HG02840 (cell line): ENCODE data around the gene SLC16A3.

ENCODE experiments used
- ATAC-seq: cut with Tn5 transposase; IDR thresholded peaks from one replicate; pipeline ENCODE4 v1.9.1; 2021; ENCODE audit warnings: mild to moderate bottlenecking, moderate library complexity, moderate number of reproducible peaks; ENCODE audit not compliant: unreplicated experiment, low FRiP score

SLC16A3 gene

DNA sequence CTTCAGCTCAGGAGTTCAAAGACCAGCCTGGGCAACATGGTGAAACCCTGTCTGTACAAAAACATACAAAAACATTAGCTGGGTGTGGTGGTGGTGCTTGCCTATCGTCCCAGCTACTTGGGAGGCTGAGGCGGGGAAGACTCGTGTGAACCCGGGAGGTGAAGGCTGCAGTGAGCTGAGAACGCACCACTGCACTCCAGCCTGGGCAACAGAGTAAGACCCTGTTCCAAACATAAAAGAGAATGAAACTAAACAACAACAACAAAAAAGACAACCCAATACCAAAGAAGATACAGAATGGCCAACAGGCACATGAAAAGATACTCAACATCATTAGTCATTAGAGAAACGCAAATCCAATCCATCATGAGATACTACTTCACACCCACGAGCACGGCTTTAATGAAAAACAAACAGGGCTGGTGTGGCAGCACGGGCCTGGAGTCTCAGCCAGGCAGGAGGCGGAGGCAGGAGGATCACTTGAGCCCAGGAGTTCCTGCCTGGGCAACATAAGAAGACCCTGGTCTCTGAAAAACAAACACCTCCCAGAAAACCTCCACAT is 7.4 kb upstream of the SLC16A3 start:
- no peak for ATAC-seq

DNA sequence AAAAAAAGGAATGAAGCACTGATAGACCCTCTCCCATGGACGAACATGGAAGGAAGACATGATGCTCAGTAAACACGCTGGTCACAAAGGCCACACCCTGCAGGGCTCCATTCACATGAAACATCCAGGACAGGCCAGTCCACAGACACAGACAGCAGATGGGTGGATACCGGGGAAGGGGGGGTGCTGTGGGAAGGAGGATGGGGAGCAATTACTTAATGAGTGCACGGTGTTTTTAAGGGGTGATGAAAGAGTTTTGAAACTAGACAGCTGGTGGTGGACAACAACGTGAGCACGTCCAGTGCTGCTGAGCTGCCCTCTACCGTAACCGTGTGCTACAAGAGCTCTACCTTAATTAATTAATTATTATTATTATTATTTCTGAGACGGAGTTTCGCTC is 6.0 kb upstream of the SLC16A3 start:
- ATAC-seq = no peak

DNA sequence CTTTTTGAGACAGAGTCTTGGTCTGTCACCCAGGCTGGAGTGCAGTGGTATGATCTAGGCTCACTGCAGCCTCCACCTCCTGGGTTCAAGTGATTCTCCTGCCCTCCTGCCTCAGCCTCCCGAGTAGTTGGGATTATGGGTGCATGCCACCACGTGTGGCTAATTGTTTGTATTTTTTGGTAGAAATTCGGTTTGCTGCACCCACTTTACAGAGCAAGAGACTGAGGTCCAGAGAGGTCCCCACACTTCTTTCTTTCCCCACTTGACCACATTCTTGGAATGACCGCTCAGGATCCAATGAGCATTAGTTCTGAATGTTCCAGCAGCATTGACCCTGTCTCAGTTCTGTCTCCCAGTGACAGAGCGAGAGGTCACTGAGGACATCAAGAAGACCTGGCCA is 5.3 kb upstream of the SLC16A3 start:
- ATAC-seq = no peak

DNA sequence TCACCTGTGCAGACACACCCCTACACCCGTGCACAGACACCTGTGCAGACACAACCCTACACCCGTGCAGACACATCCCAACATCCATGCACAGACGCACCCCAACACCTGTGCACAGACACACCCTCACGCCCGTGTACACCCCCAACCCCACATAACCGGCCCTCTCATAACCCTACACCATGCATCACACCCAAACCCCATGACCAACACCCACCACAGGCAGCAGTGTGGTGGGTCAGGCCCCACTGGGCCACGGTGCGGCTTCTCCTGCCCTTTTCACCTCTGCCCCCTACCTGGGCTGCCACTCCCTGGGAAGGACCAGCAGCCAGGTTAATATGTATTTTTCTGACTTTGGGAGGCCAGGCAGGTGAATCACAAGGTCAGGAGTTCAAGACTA is 4.2 kb upstream of the SLC16A3 start:
- ATAC-seq = no peak

DNA sequence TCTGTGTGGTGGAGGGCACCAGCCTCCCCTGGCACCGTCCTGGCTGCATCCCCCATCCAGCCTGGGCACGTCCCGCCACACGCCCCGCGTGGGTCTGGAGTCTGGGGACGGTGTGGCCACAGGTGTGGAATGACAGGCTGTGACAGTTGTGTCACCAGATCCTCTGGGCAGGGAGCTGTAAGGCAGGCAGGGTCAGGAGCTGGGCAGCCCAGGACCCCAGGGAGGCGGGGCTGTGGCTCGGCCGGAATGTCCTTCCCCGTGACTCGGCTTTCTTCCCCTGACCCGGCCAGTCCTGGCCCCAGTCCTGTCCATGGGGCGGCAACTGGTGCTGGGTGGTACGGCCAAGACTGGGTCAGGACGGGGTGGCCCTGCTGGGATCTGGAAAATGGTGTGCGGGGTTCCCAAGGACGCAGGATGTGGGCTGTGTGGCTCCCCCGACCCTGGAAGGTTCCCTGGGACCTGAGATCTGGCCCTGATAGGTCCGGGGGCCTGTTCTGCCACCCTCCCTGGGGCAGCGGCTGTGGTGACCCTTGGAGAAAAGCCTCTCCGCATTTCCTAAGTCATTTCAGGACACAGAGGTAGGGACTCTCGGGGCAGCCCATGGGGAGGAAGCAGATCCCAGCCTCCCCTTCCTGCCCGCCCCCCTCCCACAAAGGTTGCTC is 3.3 kb upstream of the SLC16A3 start:
- no peak for ATAC-seq

GRCh38 chr17:82226146-82226808 is 2.6 kb upstream of the SLC16A3 start:
- no peak for ATAC-seq

- ATAC-seq = no peak
Measured at GRCh38 chr17:82226809-82227628, 1.8 kb upstream of the SLC16A3 start.

DNA sequence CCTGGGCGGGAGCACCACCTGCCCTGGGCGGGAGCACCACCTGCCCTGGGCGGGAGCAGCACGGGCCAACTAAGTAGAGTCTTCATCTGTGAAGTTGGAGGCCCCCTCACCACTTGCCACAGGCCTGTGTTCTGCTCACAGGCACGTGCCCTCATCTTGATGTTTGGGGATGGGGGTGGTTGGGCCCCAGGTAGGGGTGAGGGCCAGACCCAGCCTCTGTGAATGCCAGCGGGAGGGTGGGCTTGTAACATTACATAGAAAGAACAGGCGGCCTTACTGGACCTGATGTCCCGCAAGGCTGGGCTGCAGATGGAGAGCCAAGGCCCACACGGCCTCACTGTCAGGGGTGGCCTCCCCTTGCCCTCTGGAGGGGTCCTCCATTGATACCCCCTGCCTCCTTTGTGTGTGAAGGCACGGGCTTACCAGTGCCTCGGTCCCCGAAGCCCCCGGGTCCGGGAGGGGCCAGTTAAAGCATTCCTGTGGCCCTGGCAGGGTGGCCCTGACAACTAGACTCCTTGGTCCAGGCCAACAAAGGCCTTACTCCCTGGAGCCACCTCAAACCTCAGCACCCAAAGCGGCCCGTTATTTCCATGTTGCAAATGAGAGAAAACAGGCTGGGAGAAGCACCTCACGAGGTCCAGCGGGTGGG is 1.1 kb upstream of the SLC16A3 start:
- ATAC-seq = no peak

- no peak for ATAC-seq
Measured at GRCh38 chr17:82228278-82228841, 482 bp upstream of the SLC16A3 start.

DNA sequence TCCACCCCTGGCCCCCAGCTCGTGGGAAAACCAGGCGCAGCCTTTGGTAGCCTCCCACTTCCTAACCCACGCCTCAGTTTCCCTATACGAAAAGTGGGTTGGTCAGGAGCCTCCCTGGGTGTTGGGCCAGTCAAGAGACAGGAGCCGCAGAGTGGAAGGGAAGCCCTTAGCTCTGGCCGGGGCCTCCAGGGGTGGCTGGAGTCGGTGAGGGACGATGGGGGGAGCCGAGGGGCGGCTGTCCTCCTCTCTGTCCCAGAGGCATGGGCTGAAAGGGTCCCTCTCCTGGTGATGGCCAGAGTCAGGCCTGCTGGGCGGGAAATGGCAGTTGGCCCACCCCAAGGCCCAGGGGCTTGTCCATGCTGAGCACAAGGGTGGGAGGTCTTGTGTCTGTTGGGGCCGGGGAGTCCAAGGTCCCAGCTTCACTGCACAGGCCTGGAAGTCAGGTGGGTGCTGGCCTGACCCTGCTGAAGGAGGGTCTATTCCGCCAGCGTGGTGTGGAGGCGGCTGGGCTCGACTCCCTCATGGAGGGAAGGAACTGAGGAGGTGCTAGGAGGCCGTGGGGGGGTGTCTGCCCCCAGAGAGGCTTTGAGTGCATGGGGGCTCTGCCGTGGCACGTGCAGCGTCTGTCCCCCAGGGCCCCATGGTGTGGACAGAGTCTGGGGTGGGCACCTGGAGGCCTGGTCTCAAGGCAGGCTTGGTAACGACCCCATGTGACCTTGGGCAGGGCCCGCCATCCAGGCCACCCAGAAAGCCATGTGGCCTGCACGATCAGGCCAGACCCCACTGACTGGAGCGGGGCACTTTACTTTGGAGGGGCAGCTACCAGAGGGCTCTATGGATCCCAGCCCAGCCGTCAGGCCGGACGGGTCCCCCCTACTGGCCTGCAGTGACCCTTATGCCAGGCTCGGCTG is 1.1 kb downstream of the SLC16A3 start:
- no peak for ATAC-seq

DNA sequence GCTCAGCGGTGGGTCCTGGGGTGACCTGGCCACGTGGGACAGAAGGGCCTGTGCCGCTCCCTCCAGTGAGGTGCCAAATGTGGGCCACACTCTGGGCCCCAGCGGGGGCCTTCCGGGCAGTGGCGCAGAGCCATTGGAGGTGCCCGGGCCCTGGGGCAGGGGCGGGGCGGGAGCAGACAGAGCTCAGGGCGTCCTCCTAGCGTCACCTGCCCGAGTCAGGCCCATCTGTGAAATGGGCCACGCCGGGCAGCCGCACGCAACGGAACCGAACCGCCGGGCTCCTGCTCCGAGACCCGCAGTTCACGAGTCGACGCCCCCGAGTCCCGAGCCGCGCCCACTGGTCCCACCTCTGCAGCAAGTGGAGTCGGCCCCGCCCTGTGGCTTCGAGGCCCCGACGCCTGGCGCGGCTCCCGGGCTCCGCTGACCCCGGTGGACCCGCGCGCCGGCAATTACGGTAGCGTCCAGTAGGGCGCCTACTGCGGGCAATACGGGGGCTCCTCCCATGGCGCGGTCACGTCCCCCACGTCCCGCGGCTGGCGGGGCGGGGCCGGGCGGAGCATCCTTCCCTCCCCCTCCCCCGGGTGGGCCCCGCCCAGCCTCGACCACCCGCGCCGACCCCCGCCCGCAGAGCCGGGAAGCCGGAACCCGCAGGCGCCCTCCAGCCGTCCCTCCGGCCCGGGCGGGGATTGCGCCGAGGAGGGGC is 1.9 kb downstream of the SLC16A3 start:
- peak; percentile 29 for ATAC-seq

GRCh38 chr17:82231312-82231561 is 2.4 kb downstream of the SLC16A3 start:
- no peak for ATAC-seq

DNA sequence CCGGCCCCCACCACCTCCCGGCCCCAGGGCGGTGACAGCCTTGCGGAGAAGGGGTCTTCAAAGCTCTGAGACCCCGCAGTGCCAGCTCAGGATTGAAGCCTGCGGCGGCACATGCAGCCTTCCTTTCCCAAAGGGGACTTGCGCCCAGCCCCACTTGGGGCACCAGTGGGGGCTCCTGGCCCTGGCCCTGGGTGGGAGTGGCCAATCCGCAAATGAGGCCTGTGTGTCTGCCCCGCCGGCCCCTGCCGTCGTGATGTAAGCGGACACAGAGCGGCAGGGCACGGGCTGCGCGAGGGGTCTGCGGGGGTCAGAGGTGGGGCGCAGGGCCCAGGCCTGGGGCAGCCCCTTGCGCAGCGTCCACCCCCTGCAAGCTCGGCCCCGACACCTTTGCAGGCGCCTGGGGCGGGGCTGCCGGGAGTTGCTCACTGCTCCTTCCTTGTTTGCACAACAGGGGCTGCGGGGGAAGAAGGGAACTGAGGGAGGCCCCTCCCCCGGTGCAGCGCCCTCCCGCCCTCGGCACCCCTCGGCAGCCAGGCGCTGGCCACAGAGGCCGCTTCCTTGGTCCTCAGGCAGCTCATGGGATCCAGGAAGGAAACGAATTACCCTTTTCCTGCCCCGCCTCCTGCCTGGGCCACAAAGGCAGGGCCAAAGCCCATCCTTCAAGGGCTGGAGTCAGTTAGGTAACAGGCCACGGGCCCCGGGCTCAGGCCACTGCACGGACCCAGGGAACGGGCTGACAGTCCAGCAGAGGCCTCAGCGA is 2.9 kb downstream of the SLC16A3 start:
- peak; percentile 6 for ATAC-seq

DNA sequence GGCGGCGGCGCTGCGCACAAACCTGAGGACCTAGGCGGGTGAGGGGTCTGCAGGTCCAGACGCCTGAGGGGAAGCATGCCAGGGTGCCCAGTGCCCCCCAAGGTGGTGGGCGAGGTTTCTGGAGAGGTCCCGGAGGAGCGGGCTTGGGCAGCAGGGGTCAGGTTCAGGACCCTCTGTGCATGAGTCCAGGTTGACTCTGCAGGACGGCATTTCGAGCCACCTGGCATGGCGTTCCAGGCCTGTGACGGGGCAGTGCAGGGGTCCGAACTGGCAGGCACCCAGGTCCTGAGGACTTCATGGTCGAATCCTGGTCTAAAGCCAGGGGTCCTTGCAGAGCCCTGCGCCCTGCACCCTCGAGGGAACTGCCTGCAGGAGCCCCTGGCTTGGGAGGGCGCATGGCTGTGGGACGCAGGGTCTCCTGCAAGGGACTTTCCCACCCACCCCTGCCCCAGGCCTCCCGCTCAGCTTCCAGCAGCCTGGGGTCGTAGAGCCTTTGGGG is 3.5 kb downstream of the SLC16A3 start:
- no peak for ATAC-seq

DNA sequence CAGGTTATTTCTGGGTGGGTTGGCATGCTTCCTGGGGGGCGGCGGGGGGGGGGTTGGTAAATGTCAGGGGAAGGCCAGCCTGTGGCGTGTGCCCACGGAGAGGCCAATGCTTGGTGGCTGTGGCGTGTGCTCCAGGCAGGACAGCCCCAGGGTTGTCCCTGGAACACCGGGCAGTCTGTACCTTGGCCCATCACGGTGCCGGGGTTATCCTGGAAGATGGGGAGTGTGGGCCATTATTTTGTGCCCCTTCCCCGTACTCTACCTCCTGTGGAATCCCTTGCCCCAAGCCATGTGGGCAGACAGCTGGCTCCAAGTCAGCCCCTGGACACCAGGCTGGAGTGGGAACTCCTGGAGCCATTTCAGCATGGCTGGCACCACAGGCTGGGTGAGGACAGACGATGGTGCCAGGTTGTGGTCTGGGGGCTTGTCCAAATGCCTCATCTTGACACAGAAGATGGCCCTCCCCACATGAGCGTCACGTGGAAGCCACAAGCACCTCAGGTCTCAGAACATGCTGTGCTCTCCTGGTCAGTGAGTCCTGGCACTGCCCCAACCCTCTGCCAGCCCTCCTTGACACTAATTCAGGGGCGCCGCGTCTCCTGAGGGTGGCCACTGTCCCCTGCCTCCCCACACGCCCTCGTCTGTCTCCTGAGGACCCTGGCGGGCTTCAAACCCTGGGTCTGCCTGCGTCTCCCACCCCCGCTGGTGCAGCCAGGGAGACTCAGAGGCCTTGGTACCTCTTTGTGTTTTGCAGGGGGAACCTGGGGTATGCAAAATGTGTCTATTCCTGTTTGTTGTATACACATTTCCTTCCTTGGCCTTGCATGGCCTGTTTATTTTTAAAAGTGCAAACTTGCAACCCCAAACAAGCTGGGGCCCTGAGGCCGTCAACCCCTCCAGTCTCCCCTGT is 4.3 kb downstream of the SLC16A3 start:
- no peak for ATAC-seq

DNA sequence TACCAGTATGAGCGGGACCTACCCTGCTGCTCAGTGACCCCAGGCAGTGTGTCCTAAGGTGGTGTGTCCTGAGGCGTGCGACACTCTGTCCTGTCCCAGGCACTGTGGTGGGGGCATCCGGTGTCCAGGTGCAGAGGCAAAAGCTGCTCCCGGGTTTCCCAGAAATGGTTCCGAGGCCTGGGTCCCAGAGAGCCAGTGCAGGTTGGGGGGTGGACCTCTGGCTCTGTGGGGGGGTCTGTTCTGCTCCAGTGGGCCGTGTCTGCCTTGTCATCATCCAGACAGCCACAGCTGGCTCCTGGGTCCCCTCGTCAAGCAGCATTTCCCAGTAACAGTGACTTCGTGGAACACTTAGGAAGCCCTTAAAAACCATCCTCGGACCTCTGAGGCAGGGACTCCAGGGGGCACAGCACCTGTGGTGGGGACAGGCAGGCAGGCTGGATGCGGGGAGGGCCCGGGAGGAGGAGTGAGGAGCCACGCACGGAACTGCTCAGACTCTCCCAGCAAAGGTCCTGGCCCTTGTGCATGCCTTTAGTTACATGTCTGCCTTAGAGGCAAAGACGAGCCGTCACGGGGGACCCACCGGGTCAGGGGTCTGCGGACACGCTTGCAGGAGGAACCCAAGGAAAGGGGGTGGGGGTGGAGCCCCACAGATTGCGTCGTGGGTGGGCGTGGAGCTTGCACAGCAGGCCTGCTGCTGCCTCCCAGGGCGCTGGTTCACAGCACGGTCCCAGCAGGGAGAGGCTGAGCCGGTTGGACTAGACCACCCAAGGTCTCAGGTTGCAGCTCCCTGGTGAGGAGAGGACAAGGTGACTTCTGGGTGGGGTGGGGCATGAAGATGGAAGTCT is 5.6 kb downstream of the SLC16A3 start:
- ATAC-seq = no peak
